NT2/D1 (cell line): ENCODE measurements around the gene KCNN3.

Experiments used
- SUZ12 ChIP-seq: IDR thresholded peaks from 2 replicates; pipeline ENCODE4 v1.6.1; 2011; ENCODE audit not compliant: insufficient read length, insufficient read depth; ENCODE audit errors: extremely low read depth
- YY1 ChIP-seq: IDR thresholded peaks from 2 replicates; pipeline ENCODE4 v1.6.1; 2011; ENCODE audit not compliant: insufficient read length, insufficient read depth
- ZNF274 ChIP-seq: IDR thresholded peaks from 2 replicates; pipeline ENCODE4 v1.6.1; 2011; ENCODE audit warnings: mild to moderate bottlenecking, low read depth, low read length

DNA sequence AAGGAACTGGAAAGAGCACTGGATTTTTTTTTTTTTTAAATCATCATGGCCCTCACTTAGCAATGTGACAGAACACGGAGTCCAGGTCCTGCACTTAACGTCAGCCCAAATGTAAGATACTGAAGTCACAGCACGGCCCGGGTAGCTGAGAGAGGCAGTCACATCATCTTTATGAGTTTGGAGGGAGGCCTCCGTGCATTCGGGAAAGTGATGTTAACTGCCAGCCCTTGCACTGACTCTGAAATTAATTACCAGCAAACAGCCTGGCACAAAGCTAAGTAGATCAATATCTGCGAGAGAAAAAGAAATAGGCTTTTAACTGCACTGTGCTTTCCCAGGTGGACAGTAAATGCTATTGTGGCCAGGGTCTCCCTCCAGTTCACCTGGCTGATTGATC is 152.6 kb downstream of the KCNN3 start:
- no peak for TF ChIP-seq YY1
- TF ChIP-seq SUZ12: no peak
- no peak for TF ChIP-seq ZNF274
